Calu3 (cell line): ENCODE data around the gene EZR. TPM values are rescaled to one million over a fixed set of nuclear protein-coding genes. Genes with fewer than 3 reads are reported as not detected.

ENCODE experiments used
- BruUV-seq: library from RNA; stranded (reverse); fragments of 400-500 nt; replicated peaks from 2 replicates; lab custom pipeline; 2021; lab: Mats Ljungman, UMichigan
- CTCF ChIA-PET: fragments of 300-600 bp; sonication (Branson Sonifier 250); formaldehyde crosslinking; loops from one replicate; lab custom pipeline; 2022; ENCODE audit warnings: antibody characterized with exemption; lab: Charles Lee
- DNase-seq: peaks from one replicate; pipeline ENCODE4 v3.0.0; 2022
- H3K27ac Mint-ChIP-seq: one replicate; pipeline ENCODE4 v1.8.0; 2022; ENCODE audit warnings: mixed read lengths; ENCODE audit not compliant: unreplicated experiment
- H3K27me3 Mint-ChIP-seq: one replicate; pipeline ENCODE4 v1.8.0; 2022; ENCODE audit warnings: mixed read lengths; ENCODE audit not compliant: unreplicated experiment
- H3K36me3 Mint-ChIP-seq: one replicate; pipeline ENCODE4 v1.8.0; 2022; ENCODE audit warnings: mild to moderate bottlenecking, moderate library complexity, mixed read lengths; ENCODE audit not compliant: insufficient read depth, unreplicated experiment
- H3K4me1 Mint-ChIP-seq: one replicate; pipeline ENCODE4 v1.8.0; 2022; ENCODE audit warnings: mild to moderate bottlenecking, low read depth, mixed read lengths; ENCODE audit not compliant: unreplicated experiment
- H3K4me3 Mint-ChIP-seq: one replicate; pipeline ENCODE4 v1.8.0; 2022; ENCODE audit warnings: mild to moderate bottlenecking, low read depth, moderate library complexity, mixed read lengths; ENCODE audit not compliant: unreplicated experiment
- H3K9me3 Mint-ChIP-seq: one replicate; pipeline ENCODE4 v1.8.0; 2022; ENCODE audit warnings: low read depth, mixed read lengths; ENCODE audit not compliant: unreplicated experiment
- CTCF ChIP-seq: fragments of 200-600 bp; IDR thresholded peaks from one replicate; pipeline ENCODE4 v1.8.0; 2022; ENCODE audit warnings: antibody characterized with exemption; ENCODE audit not compliant: unreplicated experiment
- intact Hi-C: fragments of 100-400 bp; cut with micrococcal nuclease; formaldehyde crosslinking; loops from one replicate; pipeline ENCODE4 v1.10.0; 2022; ENCODE audit not compliant: unreplicated experiment
- total RNA-seq: library from RNA; stranded (reverse); gene quantifications from 2 replicates; pipeline ENCODE4 v1.2.3, GENCODE V29; 2022

Gene EZR
- total RNA-seq, 1 experiment from 2014 or later, result 935 TPM

- Mint-ChIP-seq H3K4me3 (peak overlapping the region; percentile 51), H3K27ac (peak overlapping the region; percentile 57), H3K4me1 (peaks cover 89% of the 10 kb centered on the region), H3K9me3 (no peaks in the 10 kb centered on the region), H3K36me3 (peaks cover 100% of the 10 kb centered on the region), H3K27me3 (no peaks in the 10 kb centered on the region)
- TF ChIP-seq CTCF, result no peak
- no TSS peak for BruUV-seq
- CTCF ChIA-PET, result no interaction called here
- DNase-seq, result no peak
- intact Hi-C loops, result no loop called here
Observed at GRCh38 chr6:158776737-158777136, 42.4 kb downstream of the EZR start.

- Mint-ChIP-seq H3K4me3 (no peak overlapping the region), H3K4me1 (peaks cover 89% of the 10 kb centered on the region), H3K27ac (peak overlapping the region; percentile 57), H3K9me3 (no peaks in the 10 kb centered on the region), H3K27me3 (no peaks in the 10 kb centered on the region), H3K36me3 (peaks cover 100% of the 10 kb centered on the region)
- no TSS peak for BruUV-seq
- DNase-seq, result no peak
- CTCF ChIA-PET, result no interaction called here
- intact Hi-C loops, result no loop called here
- TF ChIP-seq CTCF, result no peak
Observed at GRCh38 chr6:158775832-158776231, 43.3 kb downstream of the EZR start.

GRCh38 chr6:158774717-158775449 lies 44.3 kb downstream of the EZR start:
- DNase-seq, result no peak
- H3K27ac Mint-ChIP-seq, result peak overlapping the region; percentile 57
- peaks cover 89% of the 10 kb centered on the region for H3K4me1 Mint-ChIP-seq
- TF ChIP-seq CTCF, result no peak
- H3K27me3 Mint-ChIP-seq, result no peaks in the 10 kb centered on the region
- intact Hi-C loops, result no loop called here
- peaks cover 100% of the 10 kb centered on the region for H3K36me3 Mint-ChIP-seq
- no TSS peak for BruUV-seq
- CTCF ChIA-PET, result interaction anchor here (0.7 kb wide), 1 partner anchor 95 kb away, joined by 4 read pairs; no protein-coding TSS in a partner anchor
- H3K4me3 Mint-ChIP-seq, result peak overlapping the region; percentile 18
- H3K9me3 Mint-ChIP-seq, result no peaks in the 10 kb centered on the region

DNA sequence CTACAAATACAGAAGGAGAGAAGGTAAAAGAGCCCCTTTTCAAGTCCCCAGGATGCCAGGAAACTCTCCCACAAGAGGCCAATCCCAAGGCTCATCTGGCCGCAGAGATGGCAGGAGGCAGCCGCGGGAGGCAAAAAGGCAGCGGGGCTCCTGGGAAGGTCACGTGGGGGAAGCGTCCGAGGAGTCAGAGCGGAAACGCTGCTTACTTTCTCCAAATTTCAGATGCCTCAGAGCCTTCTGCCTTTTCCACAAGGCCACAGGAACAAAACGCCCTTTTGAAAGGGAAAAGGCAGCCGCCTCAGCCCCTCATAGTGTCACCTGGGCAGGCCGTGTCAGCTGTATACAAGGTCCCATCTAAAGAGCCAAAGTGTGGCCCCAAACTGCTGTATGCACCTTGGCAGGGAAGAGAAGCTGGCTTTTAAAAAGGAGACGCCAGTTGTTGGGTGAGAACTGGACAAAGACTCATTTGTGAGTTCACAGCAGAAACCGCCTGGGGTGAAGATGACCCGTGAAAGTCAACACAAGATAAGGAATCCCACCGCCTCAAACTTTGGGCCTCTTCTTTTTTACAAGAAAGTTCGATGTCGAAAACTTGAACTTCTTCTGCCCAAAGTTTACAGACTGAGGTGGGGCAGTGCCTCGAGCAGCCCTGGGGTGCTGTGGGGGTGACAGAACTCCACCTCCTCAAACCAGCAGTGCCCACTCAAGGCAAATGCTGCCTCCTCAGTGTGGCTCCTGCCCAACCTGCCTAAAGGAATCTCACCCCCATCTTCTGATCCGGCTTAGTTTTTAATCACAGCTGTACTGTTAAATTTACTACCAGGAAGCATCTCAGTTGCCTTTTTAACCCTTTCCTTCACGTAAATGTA lies 45.4 kb downstream of the EZR start:
- Mint-ChIP-seq H3K4me1 (peaks cover 91% of the 10 kb centered on the region), H3K4me3 (peak overlapping the region; percentile 41), H3K36me3 (peaks cover 100% of the 10 kb centered on the region), H3K27ac (peak overlapping the region; percentile 57), H3K9me3 (no peaks in the 10 kb centered on the region), H3K27me3 (no peaks in the 10 kb centered on the region)
- no peak for TF ChIP-seq CTCF
- DNase-seq, result no peak
- intact Hi-C loops, result no loop called here
- CTCF ChIA-PET, result no interaction called here
- BruUV-seq, result no TSS peak
